Activated T-helper 17 cell treated with anti-CD3 and anti-CD28 coated beads, Interleukin-2, amount 50 U/mL, for 72 hours (primary cell): ENCODE measurements around the gene MARCHF2. TPM values are rescaled to one million over a fixed set of nuclear protein-coding genes. Genes with fewer than 3 reads are reported as not detected.

Experiments used
- ATAC-seq: fragments of 150-1000 bp; cut with Tn5 transposase; replicated peaks from 2 replicates; pipeline ENCODE4 v1.10.0; 2021; ENCODE audit warnings: mild to moderate bottlenecking, moderate library complexity
- H3K27ac Mint-ChIP-seq: one replicate; pipeline ENCODE4 v1.8.0; 2022; ENCODE audit warnings: mixed read lengths
- H3K27me3 Mint-ChIP-seq: one replicate; pipeline ENCODE4 v1.8.0; 2022; ENCODE audit warnings: mixed read lengths
- H3K36me3 Mint-ChIP-seq: one replicate; pipeline ENCODE4 v1.8.0; 2022; ENCODE audit warnings: low read depth, mild to moderate bottlenecking, mixed read lengths
- H3K4me1 Mint-ChIP-seq: one replicate; pipeline ENCODE4 v1.8.0; 2022; ENCODE audit warnings: mixed read lengths
- H3K4me3 Mint-ChIP-seq: one replicate; pipeline ENCODE4 v1.8.0; 2022; ENCODE audit warnings: mild to moderate bottlenecking, mixed read lengths
- H3K9me3 Mint-ChIP-seq: one replicate; pipeline ENCODE4 v1.8.0; 2022; ENCODE audit warnings: mixed read lengths
- total RNA-seq, 2 donors: library from RNA; stranded (reverse); gene quantifications; one replicate each; pipeline ENCODE4 v1.2.3, GENCODE V29; 2022

MARCHF2 gene
- total RNA-seq, 2 donors from 2014 or later: 10.6 to 15.5 TPM

GRCh38 chr19:8481201-8481600 is 68.1 kb downstream of the MARCHF2 start:
- peaks cover 95% of the 10 kb centered on the region for H3K36me3 Mint-ChIP-seq
- H3K9me3 Mint-ChIP-seq: no peaks in the 10 kb centered on the region
- peaks cover 20% of the 10 kb centered on the region for H3K4me1 Mint-ChIP-seq
- ATAC-seq: no peak
- H3K27ac Mint-ChIP-seq: peak overlapping the region; percentile 52
- no peaks in the 10 kb centered on the region for H3K27me3 Mint-ChIP-seq
- no peak overlapping the region for H3K4me3 Mint-ChIP-seq

GRCh38 chr19:8481616-8482015 is 68.5 kb downstream of the MARCHF2 start:
- ATAC-seq: no peak
- peak overlapping the region; percentile 52 for H3K27ac Mint-ChIP-seq
- no peak overlapping the region for H3K4me3 Mint-ChIP-seq
- H3K9me3 Mint-ChIP-seq: no peaks in the 10 kb centered on the region
- H3K36me3 Mint-ChIP-seq: peaks cover 95% of the 10 kb centered on the region
- no peaks in the 10 kb centered on the region for H3K27me3 Mint-ChIP-seq
- H3K4me1 Mint-ChIP-seq: peaks cover 23% of the 10 kb centered on the region

DNA sequence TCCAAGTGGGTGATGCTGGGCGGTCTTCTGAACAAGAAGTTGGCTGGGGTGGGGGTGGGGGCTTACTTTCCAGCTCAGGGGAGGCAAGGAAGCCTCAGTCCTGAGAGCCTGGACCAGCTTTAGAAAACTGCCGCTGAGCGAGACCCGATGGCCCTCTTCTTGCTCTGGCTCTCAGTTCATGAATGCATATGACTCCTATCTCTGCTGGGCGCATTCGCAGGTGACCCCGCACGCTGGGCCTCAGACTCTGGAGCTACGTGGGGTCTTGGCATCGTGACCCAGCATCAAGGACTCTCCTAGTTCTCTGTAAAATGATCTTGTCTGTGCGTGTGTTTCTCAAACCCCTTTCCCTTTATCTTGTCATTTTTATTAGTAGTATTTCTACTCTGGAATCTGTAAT is 69.6 kb downstream of the MARCHF2 start:
- Mint-ChIP-seq H3K9me3 (no peaks in the 10 kb centered on the region), H3K36me3 (peaks cover 95% of the 10 kb centered on the region), H3K4me1 (peaks cover 33% of the 10 kb centered on the region), H3K27me3 (no peaks in the 10 kb centered on the region), H3K27ac (peak overlapping the region; percentile 18), H3K4me3 (no peak overlapping the region)
- no peak for ATAC-seq

GRCh38 chr19:8483165-8483564 is 70.1 kb downstream of the MARCHF2 start:
- H3K36me3 Mint-ChIP-seq: peaks cover 95% of the 10 kb centered on the region
- H3K4me1 Mint-ChIP-seq: peaks cover 34% of the 10 kb centered on the region
- H3K27me3 Mint-ChIP-seq: no peaks in the 10 kb centered on the region
- H3K4me3 Mint-ChIP-seq: no peak overlapping the region
- no peaks in the 10 kb centered on the region for H3K9me3 Mint-ChIP-seq
- H3K27ac Mint-ChIP-seq: peak overlapping the region; percentile 18
- no peak for ATAC-seq

GRCh38 chr19:8484331-8484894 is 71.3 kb downstream of the MARCHF2 start:
- no peaks in the 10 kb centered on the region for H3K9me3 Mint-ChIP-seq
- H3K4me1 Mint-ChIP-seq: peaks cover 33% of the 10 kb centered on the region
- no peak overlapping the region for H3K4me3 Mint-ChIP-seq
- ATAC-seq: no peak
- no peaks in the 10 kb centered on the region for H3K27me3 Mint-ChIP-seq
- peaks cover 95% of the 10 kb centered on the region for H3K36me3 Mint-ChIP-seq
- no peak overlapping the region for H3K27ac Mint-ChIP-seq

- peaks cover 96% of the 10 kb centered on the region for H3K36me3 Mint-ChIP-seq
- H3K4me3 Mint-ChIP-seq: peak overlapping the region; percentile 67
Observed at GRCh38 chr19:8485561-8486371, 72.7 kb downstream of the MARCHF2 start.

GRCh38 chr19:8486661-8487136 is 73.6 kb downstream of the MARCHF2 start:
- peaks cover 22% of the 10 kb centered on the region for H3K4me1 Mint-ChIP-seq
- ATAC-seq: peak; percentile 0
- H3K27ac Mint-ChIP-seq: peak overlapping the region; percentile 88
- H3K27me3 Mint-ChIP-seq: no peaks in the 10 kb centered on the region
- H3K36me3 Mint-ChIP-seq: peaks cover 86% of the 10 kb centered on the region
- H3K4me3 Mint-ChIP-seq: peak overlapping the region; percentile 67
- H3K9me3 Mint-ChIP-seq: no peaks in the 10 kb centered on the region

More at GRCh38 chr19:8485561-8486371, 72.7 kb downstream of the MARCHF2 start:
- no peaks in the 10 kb centered on the region for H3K27me3 Mint-ChIP-seq
- H3K27ac Mint-ChIP-seq: peak overlapping the region; percentile 88
- peaks cover 31% of the 10 kb centered on the region for H3K4me1 Mint-ChIP-seq
- H3K9me3 Mint-ChIP-seq: no peaks in the 10 kb centered on the region
- ATAC-seq: no peak

- peaks cover 81% of the 10 kb centered on the region for H3K36me3 Mint-ChIP-seq
- peak overlapping the region; percentile 67 for H3K4me3 Mint-ChIP-seq
- peak overlapping the region; percentile 88 for H3K27ac Mint-ChIP-seq
- H3K4me1 Mint-ChIP-seq: peaks cover 21% of the 10 kb centered on the region
- no peaks in the 10 kb centered on the region for H3K9me3 Mint-ChIP-seq
- ATAC-seq: peak; percentile 95
- no peaks in the 10 kb centered on the region for H3K27me3 Mint-ChIP-seq
Observed at GRCh38 chr19:8487137-8487851, 74.2 kb downstream of the MARCHF2 start.

DNA sequence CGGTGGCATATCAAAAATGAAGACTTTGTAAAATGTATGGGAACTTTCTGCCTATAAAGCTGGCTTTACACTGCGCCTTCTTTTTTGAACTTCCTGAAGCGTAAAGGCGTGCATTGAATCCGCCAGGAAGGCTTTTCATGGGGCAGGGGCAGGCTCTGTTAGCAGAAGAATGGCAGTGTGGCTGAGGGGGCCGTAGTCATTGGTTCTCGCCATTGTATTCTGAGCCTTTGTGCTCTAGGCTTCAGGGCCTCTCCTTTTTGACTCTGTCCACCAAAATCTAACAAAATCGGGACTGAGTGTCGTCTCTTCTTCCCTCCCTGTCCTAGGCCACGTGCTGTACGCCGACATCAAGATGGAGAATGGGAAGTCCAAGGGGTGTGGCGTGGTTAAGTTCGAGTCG is 75.3 kb downstream of the MARCHF2 start:
- Mint-ChIP-seq H3K27ac (peak overlapping the region; percentile 88), H3K36me3 (peaks cover 70% of the 10 kb centered on the region), H3K27me3 (no peaks in the 10 kb centered on the region), H3K9me3 (no peaks in the 10 kb centered on the region), H3K4me3 (peak overlapping the region; percentile 67), H3K4me1 (peaks cover 21% of the 10 kb centered on the region)
- ATAC-seq: no peak

Other genes with a start within 250 kb of the MARCHF2 start
- gene CERS4, start 203.9 kb upstream of the MARCHF2 start, total RNA-seq: 10 to 100 TPM; 14.7 to 33.0 TPM
- 10 to 100 TPM; 49.0 to 87.8 TPM for gene CD320, start 104.9 kb upstream of the MARCHF2 start, total RNA-seq
- gene NDUFA7, start 91.9 kb upstream of the MARCHF2 start, total RNA-seq: 10 to 100 TPM; 42.6 to 51.3 TPM
- gene RPS28, start 91.8 kb upstream of the MARCHF2 start, total RNA-seq: 1,000 to 10,000 TPM; 2,364 to 2,621 TPM
- 1 to 10 TPM; 1.4 to 6.3 TPM for gene KANK3, start 70.0 kb upstream of the MARCHF2 start, total RNA-seq
- gene ANGPTL4, start 49.1 kb upstream of the MARCHF2 start, total RNA-seq: 100 to 1,000 TPM in 1 of 2 donors, 1 to 10 TPM in 1; 4.8 to 120 TPM
- 10 to 100 TPM; 79.0 to 81.1 TPM for gene RAB11B, start 22.9 kb upstream of the MARCHF2 start, total RNA-seq
- 100 to 1,000 TPM; 155 to 289 TPM for gene HNRNPM, start 31.7 kb downstream of the MARCHF2 start, total RNA-seq
- gene PRAM1, start 89.3 kb downstream of the MARCHF2 start, total RNA-seq: 1 to 10 TPM; 1.1 to 2.9 TPM
- gene ZNF414, start 100.9 kb downstream of the MARCHF2 start, total RNA-seq: 10 to 100 TPM; 18.4 to 19.1 TPM
- 100 to 1,000 TPM in 1 of 2 donors, 10 to 100 TPM in 1; 68.7 to 134 TPM for gene MYO1F, start 164.1 kb downstream of the MARCHF2 start, total RNA-seq
- 1 to 10 TPM; 2.5 to 7.4 TPM for gene ADAMTS10, start 197.4 kb downstream of the MARCHF2 start, total RNA-seq
- gene NFILZ, start 217.3 kb downstream of the MARCHF2 start, total RNA-seq: not detected